Activated CD8-positive, alpha-beta T cell treated with anti-CD3 and anti-CD28 coated beads for 36 hours (primary cell): Measurements from ENCODE around the gene DPP9. TPM values are rescaled to one million over a fixed set of nuclear protein-coding genes. Genes with fewer than 3 reads are reported as not detected.

ENCODE experiments used
- ATAC-seq: fragments of 200-7000 bp; cut with Tn5 transposase; one replicate; pipeline ENCODE4 v1.10.0; 2021; ENCODE audit warnings: mild to moderate bottlenecking, moderate library complexity
- CTCF ChIA-PET: fragments of 350-600 bp; sonication (Branson Sonifier 250); formaldehyde crosslinking; loops from one replicate; lab custom pipeline; 2021; ENCODE audit warnings: antibody characterized with exemption; lab: Charles Lee
- POLR2A ChIA-PET: fragments of 350-600 bp; sonication (Branson Sonifier 250); formaldehyde crosslinking; loops from one replicate; lab custom pipeline; 2021; ENCODE audit warnings: antibody characterized with exemption; lab: Charles Lee
- DNase-seq: peaks from one replicate; pipeline ENCODE4 v3.0.0-alpha.2; 2020
- H3K27ac Mint-ChIP-seq: one replicate; pipeline ENCODE4 v1.8.0; 2021; ENCODE audit warnings: mild to moderate bottlenecking, mixed read lengths
- H3K27me3 Mint-ChIP-seq: one replicate; pipeline ENCODE4 v1.8.0; 2021; ENCODE audit warnings: mixed read lengths
- H3K36me3 Mint-ChIP-seq: one replicate; pipeline ENCODE4 v1.8.0; 2021; ENCODE audit warnings: low read depth, mixed read lengths
- H3K4me1 Mint-ChIP-seq: one replicate; pipeline ENCODE4 v1.8.0; 2021; ENCODE audit warnings: low read depth, mixed read lengths
- H3K4me3 Mint-ChIP-seq: one replicate; pipeline ENCODE4 v1.8.0; 2021; ENCODE audit warnings: mild to moderate bottlenecking, moderate library complexity, mixed read lengths
- H3K9me3 Mint-ChIP-seq: one replicate; pipeline ENCODE4 v1.8.0; 2021; ENCODE audit warnings: mixed read lengths
- intact Hi-C: fragments of 100-400 bp; cut with micrococcal nuclease; formaldehyde crosslinking; loops from one replicate; pipeline ENCODE4 v1.10.0; 2022
- total RNA-seq, 2 experiments: library from RNA; stranded (reverse); gene quantifications; one replicate each; pipeline ENCODE4 v1.2.3, GENCODE V29; 2021
- TF ChIP-seq, protein P1 (sequence below): fragments of 200-600 bp; IDR thresholded peaks from one replicate; pipeline ENCODE4 v1.8.0; 2022; ENCODE audit warnings: antibody characterized with exemption, mild to moderate bottlenecking

DPP9 gene
- total RNA-seq, 2 experiments from 2014 or later: 60.4 to 64.0 TPM

DNA sequence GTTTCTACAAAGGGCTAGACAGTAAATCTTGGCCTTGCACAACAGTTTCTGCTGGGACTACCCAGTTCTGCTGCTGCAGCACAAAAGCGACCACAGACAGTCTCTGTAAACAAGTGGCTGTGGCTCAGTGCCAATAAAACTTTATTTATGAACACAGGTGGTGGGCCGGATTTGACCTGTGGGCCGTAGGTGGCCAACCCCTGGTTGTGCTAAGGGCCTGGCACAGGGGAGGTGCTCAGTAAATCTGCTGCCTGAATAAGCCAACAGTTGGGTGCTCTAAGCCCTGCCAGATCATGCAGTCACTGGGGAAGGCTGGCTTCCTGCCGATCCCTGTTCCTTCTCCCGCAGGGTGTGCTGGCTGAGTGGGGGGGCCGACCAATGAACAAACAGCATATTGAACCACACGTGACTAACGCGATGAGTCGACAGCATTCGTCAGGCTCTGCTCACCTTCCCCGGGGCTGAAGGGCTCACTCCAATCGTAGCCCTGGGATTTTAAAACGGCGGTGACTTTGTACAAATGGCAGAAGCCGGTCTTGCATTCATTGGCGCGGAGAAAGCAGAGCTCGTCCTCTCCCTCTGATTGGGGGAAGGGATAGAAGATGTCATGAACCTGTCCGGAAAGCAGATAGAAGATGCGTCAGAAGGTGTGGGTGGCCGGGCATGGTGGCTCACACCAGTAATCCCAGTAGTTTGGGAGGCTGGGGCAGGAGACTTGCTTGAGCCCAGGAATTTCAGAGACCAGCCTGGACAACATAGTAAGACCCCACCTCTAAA, 29.2 kb downstream of the DPP9 start:
- TF ChIP-seq, protein P1, sequence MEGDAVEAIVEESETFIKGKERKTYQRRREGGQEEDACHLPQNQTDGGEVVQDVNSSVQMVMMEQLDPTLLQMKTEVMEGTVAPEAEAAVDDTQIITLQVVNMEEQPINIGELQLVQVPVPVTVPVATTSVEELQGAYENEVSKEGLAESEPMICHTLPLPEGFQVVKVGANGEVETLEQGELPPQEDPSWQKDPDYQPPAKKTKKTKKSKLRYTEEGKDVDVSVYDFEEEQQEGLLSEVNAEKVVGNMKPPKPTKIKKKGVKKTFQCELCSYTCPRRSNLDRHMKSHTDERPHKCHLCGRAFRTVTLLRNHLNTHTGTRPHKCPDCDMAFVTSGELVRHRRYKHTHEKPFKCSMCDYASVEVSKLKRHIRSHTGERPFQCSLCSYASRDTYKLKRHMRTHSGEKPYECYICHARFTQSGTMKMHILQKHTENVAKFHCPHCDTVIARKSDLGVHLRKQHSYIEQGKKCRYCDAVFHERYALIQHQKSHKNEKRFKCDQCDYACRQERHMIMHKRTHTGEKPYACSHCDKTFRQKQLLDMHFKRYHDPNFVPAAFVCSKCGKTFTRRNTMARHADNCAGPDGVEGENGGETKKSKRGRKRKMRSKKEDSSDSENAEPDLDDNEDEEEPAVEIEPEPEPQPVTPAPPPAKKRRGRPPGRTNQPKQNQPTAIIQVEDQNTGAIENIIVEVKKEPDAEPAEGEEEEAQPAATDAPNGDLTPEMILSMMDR: no peak
- no peaks in the 10 kb centered on the region for H3K9me3 Mint-ChIP-seq
- H3K4me3 Mint-ChIP-seq: no peak overlapping the region
- no peak overlapping the region for H3K27ac Mint-ChIP-seq
- peaks cover 21% of the 10 kb centered on the region for H3K36me3 Mint-ChIP-seq
- intact Hi-C loops: no loop called here
- ATAC-seq (no peak), DNase-seq (no peak)
- ChIA-PET CTCF (no interaction called here), POLR2A (interaction anchor here (0.6 kb wide), 1 partner anchor 891 kb away, joined by 3 read pairs; no protein-coding TSS in a partner anchor)
- H3K27me3 Mint-ChIP-seq: no peaks in the 10 kb centered on the region
- H3K4me1 Mint-ChIP-seq: no peaks in the 10 kb centered on the region

DNA sequence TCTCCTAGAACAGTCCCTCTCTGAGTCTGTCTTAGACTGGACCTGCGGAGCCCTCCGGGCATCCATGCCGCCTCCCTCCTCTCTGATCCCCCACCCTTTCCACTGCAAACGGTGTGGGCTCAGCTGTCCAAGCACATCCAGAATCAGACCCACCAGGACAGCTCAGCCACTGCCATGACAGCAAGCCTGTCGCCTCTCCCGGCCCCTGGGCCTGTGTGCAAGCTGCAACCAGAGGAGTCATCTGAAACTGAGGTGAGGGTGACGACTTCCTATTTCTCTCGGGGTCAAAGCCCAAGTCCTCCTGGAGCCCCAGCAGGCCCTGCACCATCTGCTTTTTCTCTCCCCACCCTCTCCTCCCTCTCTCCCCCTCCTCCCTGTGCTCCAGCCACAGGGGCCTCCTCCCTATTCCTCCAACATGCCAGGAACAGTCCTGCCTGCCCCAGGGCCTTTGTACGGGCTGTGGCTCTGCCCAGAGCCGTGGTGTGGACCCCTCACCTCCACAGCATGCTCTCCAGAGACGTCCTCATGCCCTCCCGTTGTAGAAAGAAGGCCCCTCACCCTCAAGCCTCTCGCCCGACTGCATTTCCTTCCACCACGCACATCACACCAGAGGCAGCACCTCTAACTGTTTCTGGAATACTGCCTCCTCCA, 30.0 kb downstream of the DPP9 start:
- Mint-ChIP-seq H3K4me3 (no peak overlapping the region), H3K27ac (no peak overlapping the region), H3K9me3 (no peaks in the 10 kb centered on the region), H3K36me3 (peaks cover 17% of the 10 kb centered on the region), H3K27me3 (no peaks in the 10 kb centered on the region), H3K4me1 (no peaks in the 10 kb centered on the region)
- intact Hi-C loops: no loop called here
- no peak for ATAC-seq
- ChIA-PET CTCF (no interaction called here), POLR2A (no interaction called here)
- TF ChIP-seq, protein P1: no peak
- DNase-seq: no peak

DNA sequence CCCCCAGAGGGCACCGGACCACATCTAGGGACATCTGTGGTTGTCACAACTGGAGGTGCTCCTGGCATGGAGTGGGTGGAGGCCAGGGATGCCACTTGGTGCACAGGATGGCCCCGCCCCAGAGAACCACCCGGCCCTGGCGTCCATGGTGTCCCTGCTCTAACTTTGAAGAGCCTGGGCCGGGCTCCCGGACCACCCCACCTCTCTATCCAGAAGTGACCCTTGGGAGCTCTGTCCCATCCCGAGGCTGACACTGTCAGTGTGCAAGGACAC, 30.6 kb downstream of the DPP9 start:
- POLR2A ChIA-PET: no interaction called here
- Mint-ChIP-seq H3K4me1 (no peaks in the 10 kb centered on the region), H3K36me3 (peaks cover 16% of the 10 kb centered on the region), H3K27me3 (no peaks in the 10 kb centered on the region), H3K9me3 (no peaks in the 10 kb centered on the region), H3K27ac (no peak overlapping the region), H3K4me3 (no peak overlapping the region)
- ATAC-seq: no peak
- DNase-seq: no peak
- CTCF ChIA-PET: no interaction called here
- TF ChIP-seq, protein P1: no peak
- intact Hi-C loops: no loop called here

DNA sequence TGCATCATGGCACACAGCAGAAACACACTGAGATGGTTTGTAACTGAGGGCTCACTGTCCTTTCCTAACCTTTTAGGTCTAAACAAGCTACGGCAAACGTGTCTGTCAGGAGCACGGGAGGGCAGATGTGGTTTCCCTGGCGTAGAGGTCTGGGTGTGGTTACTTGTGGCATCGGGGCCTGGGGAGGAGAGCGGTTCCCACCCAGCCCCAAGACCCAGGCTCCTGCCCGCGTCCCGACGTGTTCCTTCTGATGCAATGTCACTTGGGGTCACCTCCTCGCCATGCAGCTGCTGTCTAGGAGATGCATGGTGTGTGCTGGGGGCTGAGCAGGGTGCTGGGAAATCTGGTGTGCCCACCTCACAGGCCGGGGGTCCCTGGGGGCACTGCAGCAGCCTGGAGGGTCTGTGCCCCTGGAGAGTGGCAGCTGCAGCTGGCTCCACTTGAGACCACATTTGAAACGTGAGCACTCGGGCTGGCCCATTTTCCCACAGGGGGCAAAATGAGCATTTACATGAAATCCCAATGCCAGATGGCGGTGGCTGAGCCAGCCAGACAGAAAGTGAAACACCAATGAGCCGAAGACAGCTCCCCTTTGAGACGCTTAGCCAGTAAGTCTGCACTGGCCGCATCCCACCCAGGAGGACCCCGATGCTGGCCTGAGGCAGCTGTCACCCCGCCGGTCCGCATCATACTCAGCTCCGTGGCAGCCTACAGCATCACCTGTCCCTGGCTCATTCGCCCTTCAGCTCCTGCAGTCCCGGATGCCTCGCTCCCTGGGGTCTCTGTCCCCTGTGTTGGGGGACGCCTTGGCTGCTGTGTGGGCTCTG, 31.2 kb downstream of the DPP9 start:
- H3K9me3 Mint-ChIP-seq: no peaks in the 10 kb centered on the region
- no peak overlapping the region for H3K4me3 Mint-ChIP-seq
- H3K27ac Mint-ChIP-seq: no peak overlapping the region
- intact Hi-C loops: no loop called here
- H3K4me1 Mint-ChIP-seq: no peaks in the 10 kb centered on the region
- TF ChIP-seq, protein P1: no peak
- peaks cover 13% of the 10 kb centered on the region for H3K36me3 Mint-ChIP-seq
- POLR2A ChIA-PET: no interaction called here
- ATAC-seq (no peak), DNase-seq (no peak)
- CTCF ChIA-PET: no interaction called here
- no peaks in the 10 kb centered on the region for H3K27me3 Mint-ChIP-seq

DNA sequence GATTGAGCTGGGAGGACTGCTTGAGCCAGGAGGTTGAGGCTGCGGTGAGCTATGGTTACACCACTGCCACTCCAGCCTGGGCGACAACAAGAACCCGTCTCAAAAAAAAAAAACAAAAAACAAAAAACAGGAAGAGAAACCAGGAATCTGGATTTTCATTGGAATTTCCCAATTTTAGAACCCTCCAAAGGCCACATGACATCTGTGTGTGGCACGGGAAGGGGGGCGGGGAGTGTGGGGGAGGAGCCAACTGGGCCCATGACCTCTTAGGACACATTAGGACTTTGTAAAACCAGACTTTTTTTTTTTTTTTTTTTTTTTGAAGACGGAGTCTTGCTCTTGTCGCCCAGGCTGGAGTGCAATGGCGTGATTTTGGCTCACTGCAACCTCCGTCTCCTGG, 32.3 kb downstream of the DPP9 start:
- Mint-ChIP-seq H3K36me3 (peaks cover 14% of the 10 kb centered on the region), H3K27me3 (no peaks in the 10 kb centered on the region), H3K4me3 (no peak overlapping the region), H3K9me3 (no peaks in the 10 kb centered on the region), H3K27ac (no peak overlapping the region), H3K4me1 (no peaks in the 10 kb centered on the region)
- ChIA-PET CTCF (no interaction called here), POLR2A (no interaction called here)
- intact Hi-C loops: no loop called here
- TF ChIP-seq, protein P1: no peak
- ATAC-seq: no peak
- DNase-seq: no peak
